HUES64 (cell line): ENCODE measurements around the gene OFD1.

Experiments used
- H3K27ac ChIP-seq: 2 replicates; pipeline ENCODE4 v1.7.0; 2013; ENCODE audit warnings: low read depth, low read length, inconsistent platforms
- H3K27me3 ChIP-seq: 2 replicates; pipeline ENCODE4 v1.6.1; 2013; ENCODE audit warnings: mild to moderate bottlenecking, low read length; ENCODE audit not compliant: insufficient read depth
- H3K36me3 ChIP-seq: 2 replicates; pipeline ENCODE4 v1.6.1; 2013; ENCODE audit warnings: mild to moderate bottlenecking, low read length; ENCODE audit not compliant: insufficient read depth
- H3K4me1 ChIP-seq: 2 replicates; pipeline ENCODE4 v1.6.1; 2013; ENCODE audit warnings: mild to moderate bottlenecking, low read length, moderate library complexity; ENCODE audit not compliant: insufficient read depth
- H3K4me3 ChIP-seq: 2 replicates; pipeline ENCODE4 v1.5.1; 2013; ENCODE audit warnings: mild to moderate bottlenecking, low read length, moderate library complexity
- H3K9ac ChIP-seq: 2 replicates; pipeline ENCODE4 v1.6.1; 2013; ENCODE audit warnings: mild to moderate bottlenecking, low read depth, low read length
- H3K9me3 ChIP-seq: 2 replicates; pipeline ENCODE4 v1.6.1; 2013; ENCODE audit warnings: low read depth, low read length; ENCODE audit not compliant: insufficient read depth
- WGBS: fragments of 150-250, 120-280 bp; methylation state at CpG from one replicate; pipeline ENCODE4 v1.1.7; 2013; ENCODE audit warnings: missing lambda C conversion rate; 5-methylcytosine and 5-hydroxymethylcytosine counted together

Gene OFD1

DNA sequence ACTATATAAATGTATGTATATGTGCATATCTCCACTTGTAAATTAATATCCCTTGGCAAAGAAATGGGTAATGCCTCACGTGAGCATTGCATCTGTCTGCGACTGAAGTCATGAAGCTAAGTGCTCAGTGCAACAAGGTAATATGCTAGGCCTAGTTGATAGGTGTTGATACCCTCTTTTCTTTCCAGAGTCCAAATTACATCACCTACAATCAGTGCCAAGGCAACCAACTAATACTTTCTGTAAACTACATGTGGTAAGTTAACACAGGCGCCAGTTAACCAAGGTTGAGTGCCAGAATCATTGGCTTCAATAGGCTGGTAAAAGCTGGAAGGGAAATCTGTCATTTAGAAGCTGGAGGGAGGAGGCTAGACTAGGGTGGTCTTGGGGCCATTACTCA, 41.3 kb downstream of the OFD1 start:
- H3K9me3 ChIP-seq: no peaks in the 10 kb centered on the region
- H3K4me1 ChIP-seq: no peaks in the 10 kb centered on the region; the same call in 1 of the 2 replicates
- no peak overlapping the region for H3K9ac ChIP-seq
- peaks cover 85% of the 10 kb centered on the region for H3K36me3 ChIP-seq
- no peaks in the 10 kb centered on the region for H3K27me3 ChIP-seq
- 93% methylated on average over 3 of the region's 3 CpGs for WGBS
- H3K27ac ChIP-seq: no peak overlapping the region
- no peak overlapping the region for H3K4me3 ChIP-seq

DNA sequence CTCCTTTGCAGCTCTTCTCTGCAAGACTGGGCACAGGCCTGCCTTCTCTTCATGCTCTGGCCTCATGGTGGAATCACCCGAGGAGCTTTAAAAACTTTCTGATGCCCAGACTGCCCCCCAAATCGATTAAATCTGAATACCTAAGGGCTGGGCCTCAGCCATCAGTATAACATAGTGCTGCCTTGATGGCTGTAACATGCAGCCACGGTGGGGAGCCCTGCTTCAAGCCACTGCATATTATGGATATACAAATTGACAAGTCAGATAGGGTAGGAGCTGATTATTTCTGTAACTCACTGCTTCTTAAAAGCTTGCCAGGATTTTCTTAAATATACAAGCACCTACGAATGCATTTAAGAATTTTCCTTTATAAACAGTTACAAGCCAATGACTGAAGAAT, 41.8 kb downstream of the OFD1 start:
- no peak overlapping the region for H3K9ac ChIP-seq
- no peak overlapping the region for H3K27ac ChIP-seq
- peaks cover 80% of the 10 kb centered on the region for H3K36me3 ChIP-seq
- H3K4me3 ChIP-seq: no peak overlapping the region
- H3K4me1 ChIP-seq: no peaks in the 10 kb centered on the region; the same call in 1 of the 2 replicates
- no peaks in the 10 kb centered on the region for H3K9me3 ChIP-seq
- no peaks in the 10 kb centered on the region for H3K27me3 ChIP-seq
- 89% methylated on average over 4 of the region's 4 CpGs for WGBS

DNA sequence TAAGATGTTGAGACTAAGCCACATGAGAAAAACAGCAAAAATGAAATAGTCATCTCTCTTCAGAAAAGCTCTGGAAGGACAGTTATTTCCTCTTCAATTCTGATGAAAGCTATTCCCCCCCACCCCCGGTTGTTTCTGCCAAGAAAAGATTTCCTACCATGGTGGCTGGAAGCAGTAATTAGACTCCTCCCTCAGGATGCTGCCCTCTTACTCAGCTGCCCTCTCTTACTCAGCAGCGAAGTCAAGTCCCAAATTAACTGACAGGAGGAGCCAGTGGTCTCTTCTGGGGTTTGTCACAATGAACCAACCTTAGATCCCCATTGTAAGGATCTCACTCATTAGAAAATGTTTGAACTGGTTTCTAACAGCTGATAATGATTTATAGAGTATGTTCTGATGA, 44.4 kb downstream of the OFD1 start:
- Histone ChIP-seq H3K9me3 (no peaks in the 10 kb centered on the region), H3K9ac (no peak overlapping the region), H3K36me3 (peaks cover 73% of the 10 kb centered on the region), H3K4me1 (no peaks in the 10 kb centered on the region; the same call in 1 of the 2 replicates), H3K27ac (no peak overlapping the region), H3K27me3 (no peaks in the 10 kb centered on the region), H3K4me3 (no peak overlapping the region)
- 41% methylated on average over 2 of the region's 2 CpGs for WGBS

DNA sequence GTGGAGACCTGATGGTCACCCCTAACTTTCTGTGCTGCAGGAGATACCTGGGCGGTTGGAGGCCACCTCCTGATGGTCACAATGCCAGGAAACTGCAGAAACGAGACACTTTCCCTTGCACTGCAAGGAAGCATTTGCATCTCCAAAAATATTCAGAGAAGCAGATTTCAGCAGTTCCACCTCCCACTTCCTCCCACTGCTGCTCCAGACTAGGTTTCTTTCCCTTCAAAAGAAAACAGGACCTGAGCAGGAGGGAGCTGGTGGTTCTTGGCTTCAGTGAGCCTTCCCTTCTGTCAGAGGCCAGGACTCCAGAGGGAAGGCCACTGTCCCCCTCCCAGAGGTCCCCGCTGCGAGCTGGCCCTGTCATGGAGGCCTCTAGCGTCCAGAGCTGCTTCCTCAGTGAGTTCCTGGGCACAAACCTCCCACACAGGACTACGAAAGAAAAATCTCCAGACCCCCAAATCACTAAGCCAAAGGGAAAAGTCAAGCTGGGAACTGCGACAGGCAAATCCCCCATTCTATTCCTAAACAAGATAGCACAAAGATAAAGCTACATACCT, 46.4 kb downstream of the OFD1 start:
- peak overlapping the region; percentile 41; the same call in 1 of the 2 replicates for H3K27ac ChIP-seq
- 75% methylated on average over 7 of the region's 7 CpGs for WGBS

DNA sequence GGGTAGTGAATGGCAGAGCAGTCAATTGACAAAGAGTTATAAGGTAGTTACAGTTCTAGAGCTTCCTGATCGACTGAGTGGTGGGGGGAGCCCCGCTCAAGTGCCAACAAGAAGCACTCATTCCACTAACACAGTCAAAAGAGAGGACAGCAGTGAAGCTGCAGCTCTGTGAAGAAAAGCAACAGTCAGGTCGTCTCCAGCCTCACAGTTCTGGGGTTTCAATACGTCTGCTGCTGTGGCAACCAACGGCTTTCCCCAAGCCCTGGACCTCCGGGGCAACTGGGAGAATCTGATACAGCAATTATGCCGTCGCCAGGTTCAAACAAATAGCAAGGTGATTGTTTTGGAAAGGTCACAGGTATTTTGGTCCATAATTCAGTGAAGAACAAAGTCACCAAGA, 51.5 kb downstream of the OFD1 start:
- 93% methylated on average over 8 of the region's 8 CpGs for WGBS
- no peak overlapping the region for H3K9ac ChIP-seq
- no peak overlapping the region for H3K4me3 ChIP-seq
- no peak overlapping the region for H3K27ac ChIP-seq
- no peaks in the 10 kb centered on the region for H3K9me3 ChIP-seq
- no peaks in the 10 kb centered on the region for H3K4me1 ChIP-seq
- H3K27me3 ChIP-seq: no peaks in the 10 kb centered on the region
- H3K36me3 ChIP-seq: peaks cover 19% of the 10 kb centered on the region

More for the DNA sequence above, 46.4 kb downstream of the OFD1 start:
- Histone ChIP-seq H3K36me3 (peaks cover 53% of the 10 kb centered on the region), H3K4me1 (no peaks in the 10 kb centered on the region; the same call in 1 of the 2 replicates), H3K4me3 (no peak overlapping the region), H3K9me3 (no peaks in the 10 kb centered on the region), H3K27me3 (no peaks in the 10 kb centered on the region), H3K9ac (no peak overlapping the region)

DNA sequence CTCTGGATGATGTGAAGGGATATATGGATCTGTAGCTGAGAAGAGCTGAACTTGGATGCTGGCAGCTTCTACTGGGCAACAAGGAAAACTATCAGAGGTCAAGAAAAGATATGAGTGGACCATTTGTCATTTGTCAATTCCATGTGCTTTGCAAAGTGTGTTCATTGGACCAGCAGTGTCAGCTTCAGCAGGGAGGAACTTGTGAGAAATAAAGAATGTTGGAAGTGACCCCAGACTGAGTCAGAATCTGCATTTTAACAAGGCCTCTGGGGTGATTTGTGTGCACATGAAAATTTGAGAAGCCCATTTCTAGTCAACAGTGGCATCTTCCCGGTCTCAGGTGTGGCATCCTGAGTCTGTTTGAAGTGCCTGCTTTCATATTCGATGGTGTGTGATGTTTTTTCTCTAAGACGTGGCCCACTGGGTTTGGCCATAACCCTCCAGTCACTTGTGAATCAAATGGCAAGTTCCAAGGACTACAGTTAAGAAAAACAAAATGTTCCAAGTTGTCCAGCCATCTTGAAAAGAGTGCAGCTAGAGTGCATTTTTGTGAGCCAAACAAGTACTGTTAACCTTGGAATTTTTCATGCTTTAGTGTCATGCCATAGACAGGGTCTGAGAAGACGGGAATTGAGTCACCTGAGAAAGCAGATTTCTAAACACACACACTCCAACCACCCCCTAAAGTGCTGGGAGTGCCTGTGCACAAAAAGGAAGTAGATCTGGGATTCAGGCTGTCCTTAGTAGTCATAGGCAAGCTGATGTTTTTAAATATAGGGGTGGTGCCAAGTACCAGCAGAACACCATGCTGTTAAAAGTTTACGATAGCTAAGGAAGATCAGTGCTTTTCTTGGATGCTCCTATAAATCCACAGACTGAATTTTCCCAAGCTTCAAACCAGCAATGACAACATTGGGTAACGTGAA, 55.9 kb downstream of the OFD1 start:
- no peaks in the 10 kb centered on the region for H3K9me3 ChIP-seq
- H3K9ac ChIP-seq: no peak overlapping the region
- H3K27me3 ChIP-seq: no peaks in the 10 kb centered on the region
- H3K36me3 ChIP-seq: no peaks in the 10 kb centered on the region
- 80% methylated on average over 5 of the region's 6 CpGs for WGBS
- H3K4me1 ChIP-seq: 0 out of 2 replicates have a peak, but pooled peaks cover 2% of the 10 kb centered on the region
- H3K4me3 ChIP-seq: no peak overlapping the region
- no peak overlapping the region for H3K27ac ChIP-seq

DNA sequence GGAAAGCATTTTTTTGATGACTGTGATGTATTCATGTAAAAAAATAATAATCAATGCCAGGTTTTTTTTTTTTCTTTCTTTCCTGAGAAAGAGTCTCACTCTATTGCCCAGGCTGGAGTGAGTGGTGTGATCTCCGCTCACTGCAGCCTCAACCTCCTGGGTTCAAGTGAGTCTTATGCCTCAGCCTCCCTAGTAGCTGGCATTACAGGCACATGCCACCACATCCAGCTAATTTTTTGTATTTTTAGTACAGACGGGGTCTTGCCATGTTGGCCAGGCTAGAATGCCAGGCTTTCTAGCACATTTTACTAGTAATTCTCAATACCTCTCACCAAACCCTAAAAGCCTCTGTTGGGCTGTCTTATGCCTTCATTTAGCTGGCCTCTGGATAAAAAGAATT, 56.6 kb downstream of the OFD1 start:
- H3K9ac ChIP-seq: no peak overlapping the region
- 92% methylated on average over 2 of the region's 2 CpGs for WGBS
- H3K27me3 ChIP-seq: no peaks in the 10 kb centered on the region
- H3K27ac ChIP-seq: no peak overlapping the region
- no peak overlapping the region for H3K4me3 ChIP-seq
- 0 out of 2 replicates have a peak, but pooled peaks cover 2% of the 10 kb centered on the region for H3K4me1 ChIP-seq
- no peaks in the 10 kb centered on the region for H3K9me3 ChIP-seq
- H3K36me3 ChIP-seq: no peaks in the 10 kb centered on the region

DNA sequence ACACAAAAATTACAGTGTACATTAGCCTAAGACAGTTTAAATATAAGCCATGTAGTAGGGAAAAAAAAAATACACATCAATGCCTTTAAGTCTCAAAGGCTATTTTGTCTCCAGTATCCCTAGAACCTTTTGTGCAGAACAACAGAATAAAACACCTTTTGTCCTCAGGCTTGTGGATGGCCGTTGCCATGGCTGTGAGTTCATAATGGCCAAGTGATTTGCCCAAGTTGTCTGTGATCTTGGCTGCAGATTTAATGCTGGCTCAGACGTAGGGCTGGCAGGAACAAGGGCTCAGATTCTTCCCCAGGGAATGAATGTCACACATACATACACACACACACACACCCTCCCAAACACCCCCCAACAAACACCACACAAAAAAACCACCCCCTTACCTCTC, 57.0 kb downstream of the OFD1 start:
- Histone ChIP-seq H3K27ac (no peak overlapping the region), H3K4me1 (0 out of 2 replicates have a peak, but pooled peaks cover 2% of the 10 kb centered on the region), H3K36me3 (no peaks in the 10 kb centered on the region), H3K4me3 (no peak overlapping the region), H3K9ac (no peak overlapping the region), H3K27me3 (no peaks in the 10 kb centered on the region), H3K9me3 (no peaks in the 10 kb centered on the region)
- WGBS: 79% methylated on average over 2 of the region's 2 CpGs

DNA sequence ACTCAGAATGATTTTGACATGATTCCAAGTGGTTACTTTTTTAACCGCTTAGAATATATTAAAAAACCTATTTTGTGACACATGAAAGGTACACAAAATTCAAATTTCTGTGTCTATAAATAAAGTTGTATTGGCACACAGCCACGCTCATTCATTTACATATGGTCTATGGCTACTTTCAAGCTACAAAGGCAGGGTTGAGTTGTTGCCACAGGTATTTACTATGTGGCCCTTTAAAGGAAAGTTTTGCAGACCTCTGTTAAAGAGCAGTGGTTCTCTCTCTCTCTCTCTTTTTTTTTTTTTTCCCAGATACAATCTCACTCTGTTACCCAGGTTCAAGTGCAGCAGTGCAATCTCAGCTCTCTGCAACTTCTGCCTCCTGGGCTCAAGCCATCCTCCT, 59.3 kb downstream of the OFD1 start:
- WGBS: 100% methylated on average over 1 of the region's 2 CpGs
- Histone ChIP-seq H3K36me3 (no peaks in the 10 kb centered on the region), H3K4me1 (0 out of 2 replicates have a peak, but pooled peaks cover 2% of the 10 kb centered on the region), H3K9ac (no peak overlapping the region), H3K27me3 (no peaks in the 10 kb centered on the region), H3K4me3 (no peak overlapping the region), H3K27ac (no peak overlapping the region), H3K9me3 (no peaks in the 10 kb centered on the region)

DNA sequence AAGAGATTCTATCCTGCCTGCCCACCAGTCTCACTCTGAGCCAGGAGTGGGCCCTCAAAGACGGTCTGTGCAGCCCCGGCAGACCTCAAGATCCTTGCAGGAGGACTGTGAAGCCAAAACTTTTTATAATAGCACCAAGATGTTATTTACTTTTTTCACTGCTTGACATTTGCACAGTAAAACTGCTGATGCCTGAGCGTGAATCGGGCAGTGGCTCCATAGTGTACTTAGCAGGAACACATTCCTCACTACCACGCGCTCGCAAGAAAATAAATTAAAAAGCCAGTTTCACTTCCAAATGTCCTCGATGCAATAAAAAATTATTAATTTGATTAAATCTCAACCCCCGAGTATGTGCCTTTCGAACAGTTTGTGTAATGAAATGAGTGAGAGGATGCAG, 59.9 kb downstream of the OFD1 start:
- Histone ChIP-seq H3K9me3 (no peaks in the 10 kb centered on the region), H3K27me3 (no peaks in the 10 kb centered on the region), H3K4me1 (0 out of 2 replicates have a peak, but pooled peaks cover 2% of the 10 kb centered on the region), H3K36me3 (no peaks in the 10 kb centered on the region), H3K27ac (no peak overlapping the region), H3K4me3 (no peak overlapping the region), H3K9ac (no peak overlapping the region)
- WGBS: 97% methylated on average over 8 of the region's 10 CpGs

DNA sequence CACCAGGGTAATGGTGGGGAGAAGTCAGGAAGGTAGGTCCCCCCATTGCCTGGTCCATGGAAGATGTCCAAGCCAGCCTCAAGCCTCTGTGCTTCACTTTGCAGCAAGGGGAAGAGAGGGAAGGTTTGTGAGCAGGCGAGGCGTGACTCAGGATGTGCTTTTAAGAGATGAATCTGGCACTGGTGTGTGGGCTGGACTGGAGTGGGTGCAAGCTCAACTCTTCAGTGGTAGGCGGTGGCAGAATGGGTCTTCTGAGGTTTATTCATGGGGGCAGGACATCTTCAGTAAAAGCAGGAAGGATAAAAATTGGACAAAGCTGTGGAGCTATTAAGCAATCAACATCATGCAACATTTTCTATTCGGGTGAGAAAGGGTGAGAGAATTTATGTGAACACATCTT, 63.0 kb downstream of the OFD1 start:
- Histone ChIP-seq H3K36me3 (no peaks in the 10 kb centered on the region), H3K4me3 (no peak overlapping the region), H3K9ac (no peak overlapping the region), H3K27me3 (no peaks in the 10 kb centered on the region), H3K9me3 (no peaks in the 10 kb centered on the region), H3K27ac (no peak overlapping the region), H3K4me1 (peaks cover under 1% of the 10 kb centered on the region; the same call in 1 of the 2 replicates)
- 94% methylated on average over 3 of the region's 4 CpGs for WGBS
